Loucy (cell line): ENCODE data around the gene NR3C2.

Source experiments
- H2AFZ ChIP-seq: fragments of 200-600 bp; sonication (generic); 2 replicates; pipeline ENCODE4 v1.6.0; 2016; ENCODE audit warnings: antibody characterized with exemption, mild to moderate bottlenecking, low read length, moderate library complexity
- H3F3A ChIP-seq: fragments of 200-600 bp; 2 replicates; pipeline ENCODE4 v1.6.0; 2016; ENCODE audit warnings: antibody characterized with exemption, low read depth, mild to moderate bottlenecking
- H3K27me3 ChIP-seq: fragments of 200-600 bp; sonication (generic); 2 replicates; pipeline ENCODE4 v1.6.1; 2014; ENCODE audit warnings: low read length, mild to moderate bottlenecking; ENCODE audit not compliant: insufficient read depth, poor library complexity, severe bottlenecking
- H3K36me3 ChIP-seq: fragments of 200-600 bp; sonication (generic); 2 replicates; pipeline ENCODE4 v1.6.1; 2016; ENCODE audit warnings: low read length; ENCODE audit not compliant: insufficient read depth
- H3K4me1 ChIP-seq: fragments of 200-600 bp; sonication (generic); 2 replicates; pipeline ENCODE4 v1.5.1; 2014; ENCODE audit warnings: low read length, mild to moderate bottlenecking; ENCODE audit not compliant: insufficient read depth, poor library complexity, severe bottlenecking
- H3K4me2 ChIP-seq: fragments of 200-600 bp; sonication (generic); 2 replicates; pipeline ENCODE4 v1.6.0; 2014; ENCODE audit warnings: antibody characterized with exemption, low read length, low read depth, mild to moderate bottlenecking; ENCODE audit not compliant: poor library complexity, severe bottlenecking
- H3K4me3 ChIP-seq: fragments of 200-600 bp; sonication (generic); 2 replicates; pipeline ENCODE4 v1.5.1; 2014; ENCODE audit warnings: low read length, mild to moderate bottlenecking, mixed read lengths; ENCODE audit not compliant: poor library complexity, severe bottlenecking
- H3K79me2 ChIP-seq: fragments of 200-600 bp; sonication (generic); 2 replicates; pipeline ENCODE4 v1.6.1; 2014; ENCODE audit warnings: low read length; ENCODE audit not compliant: insufficient read depth
- H3K9ac ChIP-seq: fragments of 200-600 bp; sonication (generic); 2 replicates; pipeline ENCODE4 v1.6.0; 2014; ENCODE audit warnings: mild to moderate bottlenecking, low read depth, low read length, moderate library complexity; ENCODE audit not compliant: poor library complexity, severe bottlenecking
- H3K9me2 ChIP-seq: fragments of 200-600 bp; sonication (generic); replicated peaks from 2 replicates; pipeline ENCODE4 v1.6.1; 2016; ENCODE audit warnings: low read depth, low read length, mixed read lengths
- H3K9me3 ChIP-seq: fragments of 200-600 bp; sonication (generic); 2 replicates; pipeline ENCODE4 v1.6.1; 2014; ENCODE audit warnings: mild to moderate bottlenecking, antibody characterized with exemption, low read length, low read depth; ENCODE audit not compliant: insufficient read depth
- H4K20me1 ChIP-seq: fragments of 200-600 bp; sonication (generic); 2 replicates; pipeline ENCODE4 v1.6.0; 2014; ENCODE audit warnings: antibody characterized with exemption, low read length, mild to moderate bottlenecking; ENCODE audit not compliant: insufficient read depth, poor library complexity, severe bottlenecking
- EZH2phosphoT487 ChIP-seq: fragments of 200-600 bp; IDR thresholded peaks from 2 replicates; pipeline ENCODE4 v1.6.1; 2018; ENCODE audit warnings: antibody characterized with exemption, mild to moderate bottlenecking, moderate library complexity, borderline replicate concordance
- TF ChIP-seq, protein P1 (sequence below): fragments of 200-600 bp; sonication (generic); conservative IDR thresholded peaks from 2 replicates; pipeline ENCODE4 v1.5.1; 2014; ENCODE audit warnings: mild to moderate bottlenecking, antibody characterized with exemption, low read length

The NR3C2 gene

DNA sequence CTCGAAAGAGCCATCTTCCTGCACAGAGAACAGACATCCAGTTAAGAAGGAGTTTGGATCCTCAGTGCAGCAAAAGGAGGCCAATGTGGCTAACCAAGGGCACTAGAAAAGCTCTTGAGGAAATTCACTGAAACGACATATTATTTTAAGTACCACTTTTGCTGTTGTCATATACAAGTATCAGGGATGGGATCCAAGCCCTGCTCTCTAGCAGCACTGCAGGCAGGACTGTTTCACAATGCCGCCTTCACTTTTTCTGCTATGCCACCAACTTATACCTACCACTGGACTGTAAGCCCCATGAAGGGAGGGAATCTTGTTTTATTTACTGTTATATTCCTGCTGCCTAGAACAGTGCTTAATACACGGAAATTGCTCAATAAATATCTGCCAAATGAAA is 299.0 kb downstream of the NR3C2 start:
- H3K4me3 ChIP-seq, result no peak overlapping the region
- H3K4me1 ChIP-seq, result no peaks in the 10 kb centered on the region
- H3K27me3 ChIP-seq, result no peaks in the 10 kb centered on the region
- no peak overlapping the region for H3K4me2 ChIP-seq
- H3K9me3 ChIP-seq, result no peaks in the 10 kb centered on the region
- H3K79me2 ChIP-seq, result no peaks in the 10 kb centered on the region
- H3K36me3 ChIP-seq, result no peaks in the 10 kb centered on the region
- no peak for TF ChIP-seq EZH2phosphoT487
- TF ChIP-seq, protein P1, sequence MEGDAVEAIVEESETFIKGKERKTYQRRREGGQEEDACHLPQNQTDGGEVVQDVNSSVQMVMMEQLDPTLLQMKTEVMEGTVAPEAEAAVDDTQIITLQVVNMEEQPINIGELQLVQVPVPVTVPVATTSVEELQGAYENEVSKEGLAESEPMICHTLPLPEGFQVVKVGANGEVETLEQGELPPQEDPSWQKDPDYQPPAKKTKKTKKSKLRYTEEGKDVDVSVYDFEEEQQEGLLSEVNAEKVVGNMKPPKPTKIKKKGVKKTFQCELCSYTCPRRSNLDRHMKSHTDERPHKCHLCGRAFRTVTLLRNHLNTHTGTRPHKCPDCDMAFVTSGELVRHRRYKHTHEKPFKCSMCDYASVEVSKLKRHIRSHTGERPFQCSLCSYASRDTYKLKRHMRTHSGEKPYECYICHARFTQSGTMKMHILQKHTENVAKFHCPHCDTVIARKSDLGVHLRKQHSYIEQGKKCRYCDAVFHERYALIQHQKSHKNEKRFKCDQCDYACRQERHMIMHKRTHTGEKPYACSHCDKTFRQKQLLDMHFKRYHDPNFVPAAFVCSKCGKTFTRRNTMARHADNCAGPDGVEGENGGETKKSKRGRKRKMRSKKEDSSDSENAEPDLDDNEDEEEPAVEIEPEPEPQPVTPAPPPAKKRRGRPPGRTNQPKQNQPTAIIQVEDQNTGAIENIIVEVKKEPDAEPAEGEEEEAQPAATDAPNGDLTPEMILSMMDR, result no peak
- no peaks in the 10 kb centered on the region for H3F3A ChIP-seq
- H4K20me1 ChIP-seq, result no peaks in the 10 kb centered on the region
- H3K9me2 ChIP-seq, result no peaks in the 10 kb centered on the region
- H3K9ac ChIP-seq, result no peak overlapping the region
- no peak overlapping the region for H2AFZ ChIP-seq

DNA sequence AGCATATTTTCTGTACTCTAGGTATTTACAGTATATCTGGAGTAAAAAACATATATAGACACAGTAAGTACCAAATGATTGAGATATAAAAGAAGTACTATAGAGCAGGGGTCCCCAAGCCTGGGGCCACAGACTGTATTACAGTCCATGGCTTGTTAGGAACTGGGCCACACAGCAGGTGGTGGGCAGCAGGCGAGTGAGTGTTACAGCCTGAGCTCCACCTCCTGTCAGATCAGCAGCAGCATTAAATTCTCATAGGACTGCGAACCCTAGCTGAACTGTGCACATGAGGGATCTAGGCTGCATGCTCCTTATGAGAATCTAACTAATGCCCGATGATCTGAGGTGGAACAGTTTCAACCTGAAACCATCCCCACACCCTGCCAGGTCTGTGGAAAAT is 300.7 kb downstream of the NR3C2 start:
- no peaks in the 10 kb centered on the region for H3K79me2 ChIP-seq
- H2AFZ ChIP-seq, result no peak overlapping the region
- H3K4me2 ChIP-seq, result no peak overlapping the region
- H3K9me2 ChIP-seq, result no peaks in the 10 kb centered on the region
- H3K9ac ChIP-seq, result no peak overlapping the region
- H4K20me1 ChIP-seq, result no peaks in the 10 kb centered on the region
- H3K9me3 ChIP-seq, result no peaks in the 10 kb centered on the region
- no peak overlapping the region for H3K4me3 ChIP-seq
- H3F3A ChIP-seq, result no peaks in the 10 kb centered on the region
- H3K4me1 ChIP-seq, result no peaks in the 10 kb centered on the region
- TF ChIP-seq, protein P1, result no peak
- TF ChIP-seq EZH2phosphoT487, result no peak
- H3K27me3 ChIP-seq, result no peaks in the 10 kb centered on the region
- H3K36me3 ChIP-seq, result no peaks in the 10 kb centered on the region

GRCh38 chr4:148126825-148127224 is 315.4 kb downstream of the NR3C2 start:
- H3K27me3 ChIP-seq, result no peaks in the 10 kb centered on the region
- no peaks in the 10 kb centered on the region for H4K20me1 ChIP-seq
- no peak for TF ChIP-seq EZH2phosphoT487
- TF ChIP-seq, protein P1, result no peak
- H3K4me2 ChIP-seq, result no peak overlapping the region
- no peak overlapping the region for H3K4me3 ChIP-seq
- H3K9me3 ChIP-seq, result peaks cover 2% of the 10 kb centered on the region; the same call in 1 of the 2 replicates
- H3K36me3 ChIP-seq, result no peaks in the 10 kb centered on the region
- H3K9me2 ChIP-seq, result no peaks in the 10 kb centered on the region
- H3F3A ChIP-seq, result no peaks in the 10 kb centered on the region
- H3K79me2 ChIP-seq, result no peaks in the 10 kb centered on the region
- H2AFZ ChIP-seq, result no peak overlapping the region
- H3K4me1 ChIP-seq, result no peaks in the 10 kb centered on the region
- no peak overlapping the region for H3K9ac ChIP-seq
